Kidney epithelial cell (primary cell): Measurements from ENCODE around the gene CDKAL1. TPM values are rescaled to one million over a fixed set of nuclear protein-coding genes. Genes with fewer than 3 reads are reported as not detected.
"Not testable (repeated sequence)": the region's sequence is repeated elsewhere in the genome, so short reads cannot be mapped to it uniquely, and the experiment has no call there.

Experiments
- DNase-seq: peaks from one replicate; pipeline ENCODE4 v3.0.0-alpha.2; 2010; ENCODE audit warnings: low read depth
- H3K27me3 ChIP-seq: 2 replicates; pipeline ENCODE4 v1.6.0; 2011; ENCODE audit warnings: low read length; ENCODE audit not compliant: control insufficient read depth, insufficient read depth
- H3K36me3 ChIP-seq: 2 replicates; pipeline ENCODE4 v1.5.1; 2011; ENCODE audit warnings: low read length; ENCODE audit not compliant: control insufficient read depth, insufficient read depth
- H3K4me3 ChIP-seq: 2 replicates; pipeline ENCODE4 v1.5.1; 2011; ENCODE audit warnings: low read depth, mild to moderate bottlenecking, control low read depth, low read length
- CTCF ChIP-seq: IDR thresholded peaks from 2 replicates; pipeline ENCODE4 v1.5.1; 2011; ENCODE audit warnings: mild to moderate bottlenecking, moderate library complexity, low read length, control low read depth, inconsistent platforms; ENCODE audit not compliant: insufficient read depth, poor library complexity, severe bottlenecking
- total RNA-seq: library from RNA; depleted of rRNA; stranded (reverse); fragments of >200 nt; gene quantifications from 2 replicates; pipeline ENCODE4 v1.2.3, GENCODE V29; 2015

CDKAL1 gene
- total RNA-seq, 1 donor from 2014 or later: 15.0 TPM

GRCh38 chr6:21245488-21245887, 711.2 kb downstream of the CDKAL1 start:
- TF ChIP-seq CTCF: no peak
- no peak for DNase-seq
- Histone ChIP-seq H3K27me3 (no peaks in the 10 kb centered on the region), H3K36me3 (no peaks in the 10 kb centered on the region), H3K4me3 (no peak overlapping the region)

GRCh38 chr6:21246075-21246474, 711.8 kb downstream of the CDKAL1 start:
- H3K4me3 ChIP-seq: no peak overlapping the region
- no peaks in the 10 kb centered on the region for H3K36me3 ChIP-seq
- TF ChIP-seq CTCF: no peak
- DNase-seq: no peak
- no peaks in the 10 kb centered on the region for H3K27me3 ChIP-seq

GRCh38 chr6:21254460-21254859, 720.2 kb downstream of the CDKAL1 start:
- not testable (repeated sequence) for H3K36me3 ChIP-seq, H3K4me3 ChIP-seq, H3K27me3 ChIP-seq, DNase-seq

GRCh38 chr6:21256197-21256596, 721.9 kb downstream of the CDKAL1 start:
- H3K27me3 ChIP-seq: no peaks in the 10 kb centered on the region
- no peak overlapping the region for H3K4me3 ChIP-seq
- no peak for DNase-seq
- H3K36me3 ChIP-seq: no peaks in the 10 kb centered on the region
- no peak for TF ChIP-seq CTCF

- Histone ChIP-seq H3K36me3 (no peaks in the 10 kb centered on the region), H3K27me3 (no peaks in the 10 kb centered on the region), H3K4me3 (no peak overlapping the region)
- no peak for DNase-seq
- TF ChIP-seq CTCF: no peak
These were observed 722.9 kb downstream of the CDKAL1 start for GRCh38 chr6:21257125-21257524.

GRCh38 chr6:21258665-21259064, 724.4 kb downstream of the CDKAL1 start:
- no peaks in the 10 kb centered on the region for H3K27me3 ChIP-seq
- H3K36me3 ChIP-seq: no peaks in the 10 kb centered on the region
- no peak for TF ChIP-seq CTCF

More at GRCh38 chr6:21258665-21259064, 724.4 kb downstream of the CDKAL1 start:
- no peak for DNase-seq
- no peak overlapping the region for H3K4me3 ChIP-seq
